Ovary (tissue), 9 donors: ENCODE results near the gene MOB1A. TPM values are rescaled to one million over a fixed set of nuclear protein-coding genes. Genes with fewer than 3 reads are reported as not detected.
A peak's percentile ranks its signal among the peaks of the same experiment; 100 is the strongest.
"Not testable (repeated sequence)": the region's sequence is repeated elsewhere in the genome, so short reads cannot be mapped to it uniquely, and the experiment has no call there.

Experiments
- DNase-seq, 5 donors: peaks; one replicate each; pipeline ENCODE4 v3.0.0-alpha.2; 2019 to 2020
- H3K27ac ChIP-seq, 2 donors: fragments of 200-600 bp; one replicate each; pipeline versions ENCODE4 v1.5.1 to v1.8.0; 2019 to 2022
- H3K27me3 ChIP-seq: fragments of 200-600 bp; one replicate; pipeline ENCODE4 v1.8.0; 2022
- H3K36me3 ChIP-seq: fragments of 200-600 bp; sonication (generic); one replicate; pipeline ENCODE4 v1.5.1; 2019
- H3K4me1 ChIP-seq: one replicate; pipeline ENCODE4 v1.8.1; 2013; ENCODE audit warnings: mild to moderate bottlenecking, moderate library complexity; ENCODE audit not compliant: insufficient read depth
- H3K4me3 ChIP-seq: fragments of 200-600 bp; sonication (generic); one replicate; pipeline ENCODE4 v1.5.1; 2017
- H3K9me3 ChIP-seq, 2 donors: fragments of 200-600 bp in 1 of 2; sonication (generic) in 1 of 2; one replicate each; pipeline versions ENCODE4 v1.5.1 to v1.8.1; 2013 to 2019; ENCODE audit warnings: mild to moderate bottlenecking in 1 of 2, moderate library complexity in 1 of 2
- EP300 ChIP-seq: sonication (generic); formaldehyde crosslinking; IDR thresholded peaks from one replicate; pipeline ENCODE4 v1.6.1; 2017; ENCODE audit warnings: antibody characterized with exemption
- POLR2A ChIP-seq: fragments of 450-650 bp; IDR thresholded peaks from one replicate; pipeline ENCODE4 v1.6.1; 2017; ENCODE audit warnings: antibody characterized with exemption, mild to moderate bottlenecking, moderate library complexity
- WGBS, 3 donors: extraction: QIAGEN DNeasy Blood & Tissue Kit in 1 of 3; methylation state at CpG; one replicate each; pipeline versions ENCODE4 v1.1.5 to v1.1.7; 2013 to 2017; 5-methylcytosine and 5-hydroxymethylcytosine counted together
- intact Hi-C, 4 donors: fragments of 100-400 bp; cut with DNase I; formaldehyde crosslinking; loops; one replicate each; pipeline versions ENCODE4 v1.11.0 to v1.15.1; 2022 to 2023
- polyA plus RNA-seq, 2 donors: library from polyadenylated mRNA; stranded (reverse); fragments of 200-250 nt in 1 of 2; fragments of 350-450 nt in 1 of 2; fragmentation: Illumina TruSeq in 1 of 2; extraction: RNeasy Lipid Tissue Mini Kit (QIAGEN cat#74804) in 1 of 2; gene quantifications; one replicate each; pipeline ENCODE4 v1.2.3, GENCODE V29; 2013 to 2014
- total RNA-seq, 7 donors: library from RNA; depleted of rRNA in 2 of 7; stranded (reverse); fragments of >200 nt in 2 of 7; fragmentation: NEBNext Ultra II Directional in 3 of 7; extraction: Animal tissue kit (Norgen Biotek cat#: 25700) in 3 of 7; gene quantifications; one replicate each; pipeline versions ENCODE4 v1.1.0 to v1.2.4, GENCODE V29; 2016 to 2023
- TF ChIP-seq, protein P1 (sequence below), 3 donors: fragments of 450-650 bp in 2 of 3; fragments of 200-600 bp in 1 of 3; IDR thresholded peaks; one replicate each; pipeline versions ENCODE4 v1.5.1 to v1.8.0; 2016 to 2022; ENCODE audit warnings: antibody characterized with exemption in 3 of 3, mild to moderate bottlenecking in 1 of 3
- donor health status: DM: no; HTN: no; CAD: no; lungs with moderate emphysema.
- donor health status: DM: no; HTN: no; CAD: no.
- donor health status: Bipolar disorder and iron deficiency.
- donor health status: DM: yes; HTN: yes; CAD: no.
- donor health status: DM: no; HTN: no; CAD: no.
- donor health status: DM: yes; HTN: yes; CAD: no.

The MOB1A gene
- total and polyA plus RNA-seq, 9 donors, result 31.6 to 122 (median 93.0) TPM

DNA sequence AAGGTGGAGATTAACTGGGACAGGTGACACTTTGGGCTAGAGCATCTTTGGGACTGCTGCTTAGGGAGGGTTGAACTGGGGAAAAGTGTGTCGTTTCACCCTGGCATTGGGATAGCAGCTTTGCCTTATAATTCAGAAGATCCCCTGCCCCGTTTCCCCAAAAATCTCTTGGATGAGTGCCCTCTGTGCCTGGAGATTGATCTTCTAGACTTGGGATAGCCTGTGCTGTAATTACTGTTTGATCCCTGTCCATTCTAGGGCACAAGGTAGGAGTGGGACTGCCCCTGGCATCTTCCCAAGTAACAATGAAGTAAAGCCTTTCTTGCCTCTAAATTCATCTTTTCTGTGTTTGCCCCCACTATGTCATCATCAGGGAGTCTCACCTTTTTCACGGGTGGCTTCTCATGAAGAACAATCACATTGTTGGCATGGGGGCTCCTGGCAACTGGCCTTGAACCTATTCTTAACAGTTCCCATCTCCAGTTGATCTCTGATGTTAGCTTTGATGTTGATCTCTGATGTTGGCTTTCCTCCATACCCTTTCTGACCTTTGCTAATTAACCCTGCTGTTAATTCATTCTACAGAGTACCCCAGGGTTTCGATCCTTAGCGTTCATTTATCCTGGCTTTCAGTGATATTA, 41.3 kb upstream of the MOB1A start:
- Histone ChIP-seq H3K9me3 (no peaks in the 10 kb centered on the region), H3K36me3 (no peaks in the 10 kb centered on the region), H3K27me3 (no peaks in the 10 kb centered on the region), H3K27ac (no peak overlapping the region), H3K4me3 (no peak overlapping the region), H3K4me1 (no peaks in the 10 kb centered on the region)
- WGBS, 3 donors, result 90 to 93% (median 92%) methylated on average over 5 of the region's 5 CpGs
- no peak for TF ChIP-seq POLR2A
- TF ChIP-seq EP300, result no peak
- TF ChIP-seq, protein P1, sequence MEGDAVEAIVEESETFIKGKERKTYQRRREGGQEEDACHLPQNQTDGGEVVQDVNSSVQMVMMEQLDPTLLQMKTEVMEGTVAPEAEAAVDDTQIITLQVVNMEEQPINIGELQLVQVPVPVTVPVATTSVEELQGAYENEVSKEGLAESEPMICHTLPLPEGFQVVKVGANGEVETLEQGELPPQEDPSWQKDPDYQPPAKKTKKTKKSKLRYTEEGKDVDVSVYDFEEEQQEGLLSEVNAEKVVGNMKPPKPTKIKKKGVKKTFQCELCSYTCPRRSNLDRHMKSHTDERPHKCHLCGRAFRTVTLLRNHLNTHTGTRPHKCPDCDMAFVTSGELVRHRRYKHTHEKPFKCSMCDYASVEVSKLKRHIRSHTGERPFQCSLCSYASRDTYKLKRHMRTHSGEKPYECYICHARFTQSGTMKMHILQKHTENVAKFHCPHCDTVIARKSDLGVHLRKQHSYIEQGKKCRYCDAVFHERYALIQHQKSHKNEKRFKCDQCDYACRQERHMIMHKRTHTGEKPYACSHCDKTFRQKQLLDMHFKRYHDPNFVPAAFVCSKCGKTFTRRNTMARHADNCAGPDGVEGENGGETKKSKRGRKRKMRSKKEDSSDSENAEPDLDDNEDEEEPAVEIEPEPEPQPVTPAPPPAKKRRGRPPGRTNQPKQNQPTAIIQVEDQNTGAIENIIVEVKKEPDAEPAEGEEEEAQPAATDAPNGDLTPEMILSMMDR (IDR thresholded peaks at IDR 0.05), result no peak
- DNase-seq, result no peak
- intact Hi-C loops, result no loop called here

DNA sequence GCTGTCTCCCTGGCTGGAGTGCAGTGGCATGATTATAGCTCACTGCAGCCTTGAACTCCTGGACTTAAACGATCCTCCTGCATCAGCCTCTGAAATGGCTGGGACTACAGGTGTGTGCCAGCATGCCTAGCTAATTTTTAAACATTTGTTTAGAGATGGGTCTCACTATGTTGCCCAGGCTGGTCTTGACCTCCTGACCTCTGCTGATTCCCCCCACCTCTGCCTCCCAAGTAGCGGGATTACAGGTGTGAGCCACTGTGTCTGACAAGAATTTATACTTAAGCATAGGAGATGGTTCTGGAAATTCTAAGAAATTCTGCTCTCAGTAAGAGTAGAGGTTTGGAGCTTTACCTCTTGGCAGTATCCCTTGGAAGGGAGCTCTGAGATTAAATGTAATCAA, 38.0 kb upstream of the MOB1A start:
- Histone ChIP-seq H3K4me3 (no peak overlapping the region), H3K9me3 (no peaks in the 10 kb centered on the region), H3K27me3 (no peaks in the 10 kb centered on the region), H3K4me1 (no peaks in the 10 kb centered on the region), H3K27ac (no peak overlapping the region), H3K36me3 (no peaks in the 10 kb centered on the region)
- intact Hi-C loops, result no loop called here
- 49 to 59% (median 49%) methylated on average over 2 of the region's 2 CpGs for WGBS, 3 donors
- TF ChIP-seq POLR2A, result no peak
- TF ChIP-seq, protein P1 (IDR thresholded peaks at IDR 0.05), result no peak
- no peak for TF ChIP-seq EP300
- DNase-seq, result no peak

DNA sequence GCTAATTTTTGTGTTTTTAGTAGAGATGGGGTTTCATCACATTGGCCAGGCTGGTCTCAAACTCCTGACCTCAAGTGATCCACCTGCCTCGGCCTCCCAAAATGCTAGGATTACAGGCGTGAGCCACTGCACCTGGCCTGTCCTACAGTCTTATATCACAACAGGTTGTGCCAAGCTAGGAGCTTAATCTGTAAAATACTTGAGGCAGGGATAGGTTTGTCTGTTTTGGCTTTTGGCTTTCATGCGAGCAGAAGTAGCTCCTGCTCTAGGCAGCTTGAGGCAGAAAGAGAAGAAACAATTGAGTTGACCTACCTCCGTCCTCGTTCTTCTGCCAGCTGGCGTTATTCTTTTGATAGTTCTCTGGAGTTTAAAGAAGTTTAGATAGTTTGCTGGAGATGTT, 37.1 kb upstream of the MOB1A start:
- H3K4me3 ChIP-seq, H3K36me3 ChIP-seq, H3K27me3 ChIP-seq, H3K4me1 ChIP-seq, intact Hi-C loops, H3K27ac ChIP-seq, DNase-seq, H3K9me3 ChIP-seq: not testable (repeated sequence)
- 70 to 89% (median 81%) methylated on average over 6 of the region's 6 CpGs for WGBS, 3 donors

DNA sequence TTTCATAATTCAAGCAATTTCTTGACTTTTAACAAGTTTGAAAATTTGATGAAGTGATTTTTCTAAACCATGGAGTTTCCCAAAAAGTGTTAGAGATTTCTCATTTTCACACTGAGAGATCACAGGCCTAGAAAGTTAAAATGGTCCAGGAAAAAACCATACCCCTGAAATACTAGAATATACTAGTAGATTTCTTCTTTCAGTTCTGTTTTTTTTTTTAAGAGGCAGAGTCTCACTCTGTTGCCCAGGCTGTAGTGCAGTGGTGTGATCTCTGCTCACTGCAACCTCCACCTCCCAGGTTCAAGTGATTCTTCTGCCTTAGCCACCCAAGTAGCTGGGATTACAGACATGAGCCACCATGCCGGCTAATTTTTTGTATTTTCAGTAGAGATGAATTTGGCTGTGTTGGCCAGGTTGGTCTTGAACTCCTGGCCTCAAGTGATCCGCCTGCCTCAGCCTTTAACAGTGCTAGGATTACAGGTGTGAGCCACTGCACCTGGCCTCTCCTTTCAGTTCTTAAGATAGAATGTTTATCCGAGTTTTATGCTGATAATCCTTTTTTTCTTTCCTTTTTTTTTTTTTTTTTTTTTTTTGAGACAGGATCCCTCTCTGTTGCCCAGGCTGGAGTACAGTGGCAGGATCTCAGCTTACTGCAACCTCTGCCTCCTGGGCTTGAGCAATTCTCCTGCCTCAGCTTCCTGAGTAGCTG, 34.2 kb upstream of the MOB1A start:
- H3K9me3 ChIP-seq, result no peaks in the 10 kb centered on the region
- H3K4me3 ChIP-seq, result no peak overlapping the region
- no peaks in the 10 kb centered on the region for H3K27me3 ChIP-seq
- no peaks in the 10 kb centered on the region for H3K36me3 ChIP-seq
- no peak overlapping the region for H3K27ac ChIP-seq
- DNase-seq, result no peak
- intact Hi-C loops, result no loop called here
- 85 to 93% (median 92%) methylated on average over 3 of the region's 3 CpGs for whole genome bisulfite sequencing, 3 donors
- no peaks in the 10 kb centered on the region for H3K4me1 ChIP-seq
- TF ChIP-seq POLR2A, result no peak
- TF ChIP-seq, protein P1 (IDR thresholded peaks at IDR 0.05), result no peak
- no peak for TF ChIP-seq EP300

DNA sequence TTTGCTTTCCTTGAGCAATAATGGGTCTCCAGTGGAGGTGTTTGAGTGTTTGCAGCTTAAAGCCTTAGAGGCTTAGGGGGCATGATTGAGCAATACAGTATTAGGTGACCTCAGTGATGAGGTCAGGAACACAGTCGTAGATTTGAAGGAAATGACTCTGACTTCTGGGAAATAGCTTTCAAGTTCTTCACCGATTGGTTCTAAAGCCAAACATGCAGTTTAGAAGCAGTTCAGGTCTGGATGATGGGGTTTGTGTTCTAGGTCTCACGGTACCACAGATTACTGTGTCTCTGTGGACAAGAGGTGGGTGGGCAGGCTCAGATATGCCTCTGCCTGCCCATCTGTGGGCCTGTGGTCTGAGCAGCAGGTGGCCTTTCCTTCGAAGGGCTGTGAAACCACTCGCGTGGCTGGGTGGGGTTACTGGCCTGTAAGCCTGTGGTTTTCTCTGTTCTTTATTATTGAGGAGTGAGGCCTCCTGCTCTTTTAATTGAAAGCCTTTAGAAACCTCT, 27.6 kb upstream of the MOB1A start:
- DNase-seq, result no peak
- 62 to 67% (median 64%) methylated on average over 6 of the region's 6 CpGs for WGBS, 3 donors
- intact Hi-C loops, result no loop called here
- Histone ChIP-seq H3K27ac (no peak overlapping the region), H3K4me3 (no peak overlapping the region), H3K27me3 (no peaks in the 10 kb centered on the region), H3K9me3 (no peaks in the 10 kb centered on the region), H3K4me1 (peaks cover 5% of the 10 kb centered on the region), H3K36me3 (no peaks in the 10 kb centered on the region)
- TF ChIP-seq, protein P1 (IDR thresholded peaks at IDR 0.05), result no peak
- no peak for TF ChIP-seq POLR2A
- TF ChIP-seq EP300, result peak; percentile 55
